ENCODE data around the gene FSD2. TPM values are rescaled to one million over a fixed set of nuclear protein-coding genes. Genes with fewer than 3 reads are reported as not detected.

Gene FSD2
- total and polyA plus RNA-seq, 2 of the 4 experiments (the other 2 are of a cell fraction): not detected

DNA sequence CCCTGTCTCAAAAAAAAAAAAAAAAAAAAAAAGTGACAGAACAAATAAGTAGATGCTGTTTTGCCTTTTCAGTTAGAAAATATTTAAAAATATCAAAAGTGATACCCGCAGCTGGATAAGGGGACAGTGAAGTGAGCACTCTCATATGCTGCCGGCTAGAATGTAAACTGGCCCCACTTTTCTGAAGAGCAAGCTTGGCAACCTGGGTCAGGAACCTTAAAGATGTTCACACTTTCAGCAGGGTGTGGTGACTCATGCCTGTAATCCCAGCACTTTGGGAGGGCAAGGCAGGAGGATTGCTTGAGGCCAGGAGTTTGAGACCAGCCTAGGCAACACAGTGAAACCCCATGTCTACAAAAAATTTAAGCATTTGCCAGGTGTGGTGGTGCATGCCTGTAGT is 17.4 kb downstream of the FSD2 start:
- H3K18ac ChIP-seq (ENCODE audit: low read depth, low read length): no peak overlapping the region
- H4K5ac ChIP-seq (ENCODE audit: low read depth, low read length): no peak overlapping the region
- H2AK9ac ChIP-seq (replicated peaks; ENCODE audit: low read depth, low read length, poor library complexity): no peak overlapping the region
- in situ Hi-C loops (cut with MboI; ENCODE audit: low sequenced_read_pairs) (no loop called here), dilution Hi-C loops (cut with HindIII; ENCODE audit: low sequenced_read_pairs, unreplicated experiment) (no loop called here), intact Hi-C loops (cut with micrococcal nuclease) (no loop called here)
- H3K9ac ChIP-seq (ENCODE audit: low read depth, low read length): no peak overlapping the region
- no peak overlapping the region for H4K91ac ChIP-seq (ENCODE audit: insufficient read depth, low read depth, low read length)
- no peaks in the 10 kb centered on the region for H3K9me1 ChIP-seq (ENCODE audit: insufficient read depth, low read length)
- no peaks in the 10 kb centered on the region for H3K36me3 ChIP-seq (ENCODE audit: control insufficient read depth, insufficient read depth, low read length)
- H3K4me1 ChIP-seq (ENCODE audit: control insufficient read depth, insufficient read depth, low read length): no peaks in the 10 kb centered on the region
- POLR2A ChIA-PET (ENCODE audit: unreplicated experiment): no interaction called here
- no peak overlapping the region for H2BK15ac ChIP-seq (ENCODE audit: low read depth, low read length)
- no peaks in the 10 kb centered on the region for H4K20me1 ChIP-seq (ENCODE audit: insufficient read depth, low read length)
- no peaks in the 10 kb centered on the region for H3K27me3 ChIP-seq (ENCODE audit: control insufficient read depth, insufficient read depth, low read length)
- H3K4ac ChIP-seq (ENCODE audit: low read depth, low read length): no peak overlapping the region
- H3K79me1 ChIP-seq (ENCODE audit: low read depth in 1 of 2, low read length in 2 of 2): no peaks in the 10 kb centered on the region
- no peak overlapping the region for H3K4me2 ChIP-seq (ENCODE audit: low read depth, low read length)
- H2BK5ac ChIP-seq (ENCODE audit: low read depth, low read length, poor library complexity, severe bottlenecking): no peak overlapping the region
- H3K4me3 ChIP-seq (ENCODE audit: insufficient read depth, low read depth, low read length): no peak overlapping the region
- no CpG with 5 or more reads among the region's 2 CpGs for WGBS, 2 experiments (ENCODE audit: extremely low coverage in 2 of 2, insufficient read length in 1 of 2)
- TF ChIP-seq MAFK (IDR thresholded peaks at IDR 0.05; ENCODE audit: low read depth, low read length) (no peak), FOS (IDR thresholded peaks at IDR 0.05; ENCODE audit: low read depth, low read length) (no peak), MXI1 (IDR thresholded peaks at IDR 0.05; ENCODE audit: borderline replicate concordance, low read depth, low read length) (no peak), POLR2A (IDR thresholded peaks at IDR 0.05; ENCODE audit: low read depth, low read length) (no peak), RAD21 (IDR thresholded peaks at IDR 0.05; ENCODE audit: low read length) (no peak), RFX5 (IDR thresholded peaks at IDR 0.05; ENCODE audit: low read depth, low read length) (no peak), NFE2L2 (IDR thresholded peaks at IDR 0.05; ENCODE audit: low read depth, low read length) (no peak), RCOR1 (IDR thresholded peaks at IDR 0.05; ENCODE audit: insufficient replicate concordance, low read length) (no peak), BHLHE40 (IDR thresholded peaks at IDR 0.05; ENCODE audit: low read depth, low read length) (no peak), CTCF (conservative IDR thresholded peaks at IDR 0.05; ENCODE audit: low read depth, low read length) (no peak)
- TF ChIP-seq, protein P1, sequence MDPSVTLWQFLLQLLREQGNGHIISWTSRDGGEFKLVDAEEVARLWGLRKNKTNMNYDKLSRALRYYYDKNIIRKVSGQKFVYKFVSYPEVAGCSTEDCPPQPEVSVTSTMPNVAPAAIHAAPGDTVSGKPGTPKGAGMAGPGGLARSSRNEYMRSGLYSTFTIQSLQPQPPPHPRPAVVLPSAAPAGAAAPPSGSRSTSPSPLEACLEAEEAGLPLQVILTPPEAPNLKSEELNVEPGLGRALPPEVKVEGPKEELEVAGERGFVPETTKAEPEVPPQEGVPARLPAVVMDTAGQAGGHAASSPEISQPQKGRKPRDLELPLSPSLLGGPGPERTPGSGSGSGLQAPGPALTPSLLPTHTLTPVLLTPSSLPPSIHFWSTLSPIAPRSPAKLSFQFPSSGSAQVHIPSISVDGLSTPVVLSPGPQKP (IDR thresholded peaks at IDR 0.05; ENCODE audit: borderline replicate concordance, low read depth, low read length): no peak
- no peak overlapping the region for H2AFZ ChIP-seq (replicated peaks; ENCODE audit: low read length, poor library complexity)
- H3K23ac ChIP-seq (ENCODE audit: low read depth, low read length): no peak overlapping the region
- no peak overlapping the region for H2BK120ac ChIP-seq (ENCODE audit: low read depth, low read length)
- no peak overlapping the region for H3K27ac ChIP-seq (ENCODE audit: insufficient read depth, low read length)
- no peaks in the 10 kb centered on the region for H3K9me3 ChIP-seq (ENCODE audit: control insufficient read depth, insufficient read depth, low read length)
- no TSS peak for BruUV-seq (replicated peaks)
- H3K14ac ChIP-seq (replicated peaks; ENCODE audit: low read depth, low read length): no peak overlapping the region
- H2AK5ac ChIP-seq (ENCODE audit: low read depth, low read length): no peak overlapping the region
- DNase-seq: no peak
- H2BK20ac ChIP-seq (ENCODE audit: low read depth, low read length): no peak overlapping the region
- no peak overlapping the region for H4K8ac ChIP-seq (ENCODE audit: low read depth in 2 of 2, low read length in 2 of 2)
- CTCF ChIA-PET: no interaction called here
- no peak for ATAC-seq (ENCODE audit: low read depth)
- H3K56ac ChIP-seq (ENCODE audit: extremely low read depth, insufficient read depth, low read length): no peak overlapping the region

Measured in IMR-90 (cell line).